Thoracic aorta (tissue), 2 donors: ENCODE measurements around the gene TAF4B. TPM values are rescaled to one million over a fixed set of nuclear protein-coding genes. Genes with fewer than 3 reads are reported as not detected.

Experiments
- ATAC-seq: fragments of 150-250 bp; one replicate; pipeline ENCODE4 v1.8.0; 2017; ENCODE audit warnings: low read depth; ENCODE audit not compliant: insufficient number of reproducible peaks, low FRiP score
- DNase-seq: peaks from one replicate; pipeline ENCODE4 v3.0.0-alpha.2; 2020; ENCODE audit warnings: low spot score
- H3K27ac ChIP-seq, 2 donors: fragments of 200-600 bp; sonication (generic); 1 replicate in 1 of 2; 2 replicates in 1 of 2; pipeline ENCODE4 v1.5.1; 2016; ENCODE audit warnings: mild to moderate bottlenecking in 2 of 2, moderate library complexity in 2 of 2
- H3K27me3 ChIP-seq: fragments of 200-600 bp; sonication (generic); replicated peaks from 2 replicates; pipeline ENCODE4 v1.6.0; 2016; ENCODE audit warnings: mild to moderate bottlenecking; ENCODE audit not compliant: insufficient read depth
- H3K36me3 ChIP-seq: fragments of 200-600 bp; sonication (generic); one replicate; pipeline ENCODE4 v1.5.1; 2016
- H3K4me1 ChIP-seq, 2 donors: fragments of 200-600 bp; sonication (generic); 1 replicate in 1 of 2; 2 replicates in 1 of 2; pipeline versions ENCODE4 v1.5.1 to v1.6.0; 2016; ENCODE audit warnings: low read depth in 2 of 2, mild to moderate bottlenecking in 1 of 2; ENCODE audit not compliant: control insufficient read depth in 1 of 2
- H3K4me3 ChIP-seq: fragments of 200-600 bp; sonication (generic); 2 replicates; pipeline ENCODE4 v1.5.1; 2016; ENCODE audit warnings: mild to moderate bottlenecking
- H3K9me3 ChIP-seq: fragments of 200-600 bp; sonication (generic); 2 replicates; pipeline ENCODE4 v1.5.1; 2016
- CTCF ChIP-seq: fragments of 200-600 bp; sonication (generic); IDR thresholded peaks from one replicate; pipeline ENCODE4 v1.5.1; 2019; ENCODE audit warnings: antibody characterized with exemption
- total RNA-seq, 2 donors: library from RNA; depleted of rRNA; stranded (reverse); fragments of >200 nt; gene quantifications; one replicate each; pipeline versions ENCODE4 v1.1.0 to v1.2.3, GENCODE V29; 2016

Gene TAF4B
- total RNA-seq, 2 donors from 2014 or later: 3.9 to 15.6 TPM

DNA sequence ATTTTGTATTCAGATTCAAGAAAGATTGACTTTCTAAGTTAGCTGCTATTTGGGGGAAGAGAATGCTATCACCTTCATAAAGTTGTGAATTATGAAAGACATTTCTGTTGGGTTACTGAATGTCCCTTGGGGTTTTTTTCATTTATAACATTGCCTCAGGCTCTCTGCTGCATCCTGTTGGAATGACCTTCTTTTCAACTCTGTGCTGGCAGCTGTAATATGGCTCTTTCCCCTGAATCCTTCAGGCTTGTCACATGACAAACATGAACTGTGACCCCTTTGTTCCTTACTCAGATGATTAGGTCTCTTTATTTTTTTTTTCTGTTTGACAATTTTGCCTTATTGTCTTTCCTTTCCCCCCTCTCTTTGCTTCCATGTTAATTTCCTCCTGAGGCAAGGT, 159.8 kb downstream of the TAF4B start:
- DNase-seq (no peak), ATAC-seq (peak; percentile 73)
- no peak overlapping the region for H3K27ac ChIP-seq

DNA sequence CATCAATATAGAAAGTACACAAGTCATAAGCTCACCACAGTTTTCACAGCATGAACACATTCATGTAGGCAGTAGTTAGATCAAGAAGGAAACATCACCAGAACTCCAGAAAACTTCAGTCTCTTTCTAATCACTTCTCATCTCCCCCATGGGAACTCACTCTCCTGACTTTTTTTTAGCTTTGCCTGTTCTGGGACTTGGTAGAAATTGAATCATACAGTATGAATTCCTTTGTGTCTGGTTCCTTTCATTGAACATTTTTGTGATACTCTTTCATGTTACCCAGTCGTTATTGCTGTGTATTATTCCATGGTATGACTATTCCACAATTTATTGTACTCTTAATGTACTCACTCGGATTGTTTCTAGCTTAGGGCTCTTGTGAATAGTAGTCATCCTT, 160.2 kb downstream of the TAF4B start:
- DNase-seq: no peak
- no peak overlapping the region for H3K4me3 ChIP-seq
- H3K4me1 ChIP-seq: peaks cover 3 to 6% of the 10 kb centered on the region in 2 donors
- H3K9me3 ChIP-seq: no peaks in the 10 kb centered on the region
- H3K27me3 ChIP-seq: no peaks in the 10 kb centered on the region
- no peak for ATAC-seq
- no peak for TF ChIP-seq CTCF
- H3K36me3 ChIP-seq: no peaks in the 10 kb centered on the region
- H3K27ac ChIP-seq: no peak overlapping the region

More for the DNA sequence above, 159.8 kb downstream of the TAF4B start:
- no peak overlapping the region for H3K4me3 ChIP-seq
- peaks cover 3 to 6% of the 10 kb centered on the region in 2 donors for H3K4me1 ChIP-seq
- no peak for TF ChIP-seq CTCF
- H3K27me3 ChIP-seq: no peaks in the 10 kb centered on the region
- H3K36me3 ChIP-seq: no peaks in the 10 kb centered on the region
- no peaks in the 10 kb centered on the region for H3K9me3 ChIP-seq

DNA sequence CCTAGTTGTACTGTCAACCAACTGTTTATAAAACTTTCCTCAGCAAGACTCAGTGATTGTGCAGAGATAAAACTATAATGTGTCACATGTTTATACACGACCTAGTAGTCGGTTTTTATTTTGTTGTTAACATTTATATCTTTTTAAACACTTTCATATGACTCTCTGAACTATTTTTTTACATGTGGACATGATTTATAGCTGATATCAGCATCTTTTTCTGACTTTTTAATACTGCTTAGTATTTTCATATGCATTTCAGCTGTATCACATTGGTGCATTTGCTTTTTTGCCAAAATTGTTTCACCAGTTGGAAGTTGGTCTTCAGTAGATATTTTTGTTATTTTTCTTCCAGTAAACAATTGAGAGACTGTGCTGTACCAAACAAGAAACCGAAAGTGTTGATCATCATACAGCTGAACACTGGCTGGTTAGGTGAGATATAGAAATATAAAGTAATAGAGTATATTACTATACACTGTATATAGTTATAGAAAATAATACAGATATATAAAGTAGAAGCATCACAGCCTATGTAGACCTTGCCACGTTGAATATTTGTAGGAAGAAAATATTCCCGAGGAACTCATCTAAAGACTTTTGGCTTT, 167.9 kb downstream of the TAF4B start:
- Histone ChIP-seq H3K4me3 (no peak overlapping the region), H3K9me3 (no peaks in the 10 kb centered on the region), H3K4me1 (no peaks in the 10 kb centered on the region), H3K27ac (no peak overlapping the region), H3K27me3 (no peaks in the 10 kb centered on the region), H3K36me3 (no peaks in the 10 kb centered on the region)
- ATAC-seq (no peak), DNase-seq (no peak)
- no peak for TF ChIP-seq CTCF

DNA sequence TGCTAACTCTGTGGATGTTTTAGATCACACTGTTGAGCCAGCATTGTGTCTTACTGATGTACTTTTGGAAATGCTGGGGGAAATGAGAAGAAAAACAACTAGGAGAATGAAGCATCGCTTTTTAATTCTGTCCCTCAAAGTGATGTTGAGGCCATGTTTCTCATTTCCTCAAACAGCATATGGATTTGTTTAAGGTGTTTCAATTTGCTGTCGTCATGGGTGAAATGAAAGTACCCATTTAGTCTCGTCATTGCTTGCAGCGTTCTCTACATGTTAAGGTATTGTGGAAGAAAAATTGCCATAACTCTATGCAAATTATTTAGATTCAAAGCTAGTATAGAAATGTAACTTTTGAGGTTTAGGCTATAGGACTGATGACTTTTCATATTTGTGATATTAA, 170.8 kb downstream of the TAF4B start:
- no peaks in the 10 kb centered on the region for H3K9me3 ChIP-seq
- no peaks in the 10 kb centered on the region for H3K4me1 ChIP-seq
- no peak overlapping the region for H3K4me3 ChIP-seq
- H3K27me3 ChIP-seq: no peaks in the 10 kb centered on the region
- H3K27ac ChIP-seq: no peak overlapping the region
- no peak for ATAC-seq
- no peaks in the 10 kb centered on the region for H3K36me3 ChIP-seq
- DNase-seq: no peak
- no peak for TF ChIP-seq CTCF

DNA sequence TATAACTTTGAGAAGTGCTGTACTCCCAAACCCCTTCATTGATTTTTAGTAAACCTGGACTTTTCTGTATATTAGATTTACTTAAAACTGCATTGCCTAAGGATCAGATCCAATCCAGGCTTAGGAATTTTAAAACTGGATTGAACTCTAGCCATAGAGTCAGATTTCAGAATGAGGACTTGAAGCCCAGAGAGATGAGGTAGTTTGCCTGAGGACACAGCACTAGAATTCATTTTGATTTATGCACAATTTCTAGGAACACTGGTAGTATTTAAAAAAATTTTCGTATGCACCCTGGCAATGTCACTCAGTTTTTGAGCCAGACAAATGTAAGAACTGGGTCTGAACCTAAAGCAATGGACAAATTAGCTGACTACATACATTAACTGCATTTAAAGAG, 177.2 kb downstream of the TAF4B start:
- Histone ChIP-seq H3K4me1 (no peaks in the 10 kb centered on the region), H3K36me3 (no peaks in the 10 kb centered on the region), H3K9me3 (no peaks in the 10 kb centered on the region), H3K27me3 (no peaks in the 10 kb centered on the region), H3K27ac (no peak overlapping the region), H3K4me3 (no peak overlapping the region)
- ATAC-seq: no peak
- TF ChIP-seq CTCF: no peak
- no peak for DNase-seq
